HG02642 (cell line): Measurements from ENCODE around the gene ADORA1.

Source experiments
- ATAC-seq: cut with Tn5 transposase; IDR thresholded peaks from one replicate; pipeline ENCODE4 v1.9.1; 2021; ENCODE audit warnings: mild to moderate bottlenecking; ENCODE audit not compliant: unreplicated experiment, poor library complexity

The ADORA1 gene

GRCh38 chr1:203127666-203128430 is at the start of gene ADORA1:
TSS of gene ADORA1 (plus strand) at chr1:203127726. CDS start at chr1:203128842, 1,116 bp downstream.
- no peak for ATAC-seq

GRCh38 chr1:203077956-203078355 is 49.6 kb upstream of the ADORA1 start:
- ATAC-seq: no peak

GRCh38 chr1:203078478-203078877 is 49.0 kb upstream of the ADORA1 start:
- ATAC-seq: no peak

- no peak for ATAC-seq
Observed at GRCh38 chr1:203080456-203080855, 47.1 kb upstream of the ADORA1 start.

GRCh38 chr1:203081465-203082230 is 45.9 kb upstream of the ADORA1 start:
- no peak for ATAC-seq

GRCh38 chr1:203082231-203082505 is 45.4 kb upstream of the ADORA1 start:
- ATAC-seq: no peak

- no peak for ATAC-seq
Observed at GRCh38 chr1:203082571-203083462, 44.7 kb upstream of the ADORA1 start.

GRCh38 chr1:203083463-203083921 is 44.0 kb upstream of the ADORA1 start:
- ATAC-seq: no peak

- no peak for ATAC-seq
Observed at GRCh38 chr1:203084588-203085527, 42.7 kb upstream of the ADORA1 start.

GRCh38 chr1:203085528-203086406 is 41.8 kb upstream of the ADORA1 start, which contains the start of gene MYOG:
TSS of gene MYOG (minus strand) at chr1:203086012. CDS start at chr1:203085961, 51 bp downstream.
- no peak for ATAC-seq

- ATAC-seq: no peak
Observed at GRCh38 chr1:203086992-203087763, 40.3 kb upstream of the ADORA1 start.

- ATAC-seq: no peak
Observed at GRCh38 chr1:203088441-203088840, 39.1 kb upstream of the ADORA1 start.

- no peak for ATAC-seq
Observed at GRCh38 chr1:203089001-203089650, 38.4 kb upstream of the ADORA1 start.

GRCh38 chr1:203089651-203090045 is 37.9 kb upstream of the ADORA1 start:
- ATAC-seq: no peak

GRCh38 chr1:203090421-203091198 is 36.9 kb upstream of the ADORA1 start:
- ATAC-seq: no peak

GRCh38 chr1:203091199-203091477 is 36.4 kb upstream of the ADORA1 start:
- ATAC-seq: no peak

GRCh38 chr1:203091761-203092330 is 35.7 kb upstream of the ADORA1 start:
- ATAC-seq: no peak
